A673 (cell line): ENCODE measurements around the gene CDK5RAP1. TPM values are rescaled to one million over a fixed set of nuclear protein-coding genes. Genes with fewer than 3 reads are reported as not detected.
"Not testable (repeated sequence)": the region's sequence is repeated elsewhere in the genome, so short reads cannot be mapped to it uniquely, and the experiment has no call there.

Experiments used
- BruUV-seq: library from RNA; stranded (reverse); fragments of 400-500 nt; replicated peaks from 2 replicates; lab custom pipeline; 2021; lab: Mats Ljungman, UMichigan
- CTCF ChIA-PET: fragments of 300-600 bp; sonication (Branson Sonifier 250); formaldehyde crosslinking; loops from one replicate; lab custom pipeline; 2022; ENCODE audit warnings: antibody characterized with exemption; lab: Charles Lee
- POLR2A ChIA-PET: fragments of 300-600 bp; sonication (Branson Sonifier 250); formaldehyde crosslinking; loops from one replicate; lab custom pipeline; 2022; ENCODE audit warnings: antibody characterized with exemption; ENCODE audit not compliant: low non-redundant PET; lab: Charles Lee
- DNase-seq: peaks from one replicate; pipeline ENCODE4 v3.0.0-alpha.2; 2015; ENCODE audit warnings: low spot score
- H3K27ac ChIP-seq: fragments of 200-600 bp; sonication (generic); 2 replicates; pipeline ENCODE4 v1.5.1; 2016; ENCODE audit warnings: mixed run types, low read depth, mild to moderate bottlenecking, mixed read lengths, antibody characterized with exemption, low read length; ENCODE audit not compliant: poor library complexity, severe bottlenecking
- H3K27me3 ChIP-seq: fragments of 200-600 bp; sonication (generic); replicated peaks from 2 replicates; pipeline ENCODE4 v1.6.1; 2017; ENCODE audit warnings: mixed run types, low read depth, mild to moderate bottlenecking, mixed read lengths, antibody characterized with exemption, low read length; ENCODE audit not compliant: insufficient read depth, poor library complexity
- H3K36me3 ChIP-seq: fragments of 200-600 bp; sonication (generic); 2 replicates; pipeline ENCODE4 v1.6.1; 2016; ENCODE audit warnings: mixed run types, mild to moderate bottlenecking, mixed read lengths, antibody characterized with exemption, low read length; ENCODE audit not compliant: insufficient read depth, poor library complexity, severe bottlenecking
- H3K4me1 ChIP-seq: fragments of 200-600 bp; sonication (generic); 2 replicates; pipeline ENCODE4 v1.6.1; 2017; ENCODE audit warnings: mixed run types, mild to moderate bottlenecking, mixed read lengths, antibody characterized with exemption, low read length; ENCODE audit not compliant: insufficient read depth, poor library complexity, severe bottlenecking
- H3K4me3 ChIP-seq: fragments of 200-600 bp; sonication (generic); 2 replicates; pipeline ENCODE4 v1.5.1; 2016; ENCODE audit warnings: low read depth, mixed run types, mild to moderate bottlenecking, mixed read lengths, low read length; ENCODE audit not compliant: poor library complexity, severe bottlenecking
- H3K9me3 ChIP-seq: fragments of 200-600 bp; sonication (generic); 2 replicates; pipeline ENCODE4 v1.6.1; 2016; ENCODE audit warnings: mixed run types, low read depth, mild to moderate bottlenecking, mixed read lengths, antibody characterized with exemption, low read length; ENCODE audit not compliant: poor library complexity, severe bottlenecking
- EZH2 ChIP-seq: fragments of 200-600 bp; sonication (generic); IDR thresholded peaks from 2 replicates; pipeline ENCODE4 v1.6.1; 2017; ENCODE audit warnings: borderline replicate concordance, low read depth, mild to moderate bottlenecking, mixed read lengths, antibody characterized with exemption, low read length; ENCODE audit not compliant: poor library complexity, severe bottlenecking
- intact Hi-C: fragments of 100-400 bp; cut with micrococcal nuclease; formaldehyde crosslinking; loops from one replicate; pipeline ENCODE4 v1.10.0; 2022; ENCODE audit not compliant: unreplicated experiment
- total RNA-seq: library from RNA; stranded (reverse); gene quantifications from 2 replicates; pipeline ENCODE4 v1.2.3, GENCODE V29; 2021
- TF ChIP-seq, protein P1 (sequence below): fragments of 300-800, 200-600 bp; sonication (generic); conservative IDR thresholded peaks from 2 replicates; pipeline ENCODE4 v1.5.1; 2017; ENCODE audit warnings: low read depth, mild to moderate bottlenecking, antibody characterized with exemption, low read length, moderate library complexity, mixed read lengths

CDK5RAP1 gene
- total RNA-seq, 1 experiment from 2014 or later, result 52.7 TPM

- no peaks in the 10 kb centered on the region for H3K27me3 ChIP-seq
- H3K4me1 ChIP-seq, result peaks cover 6% of the 10 kb centered on the region
- DNase-seq, result no peak
- TF ChIP-seq, protein P1, sequence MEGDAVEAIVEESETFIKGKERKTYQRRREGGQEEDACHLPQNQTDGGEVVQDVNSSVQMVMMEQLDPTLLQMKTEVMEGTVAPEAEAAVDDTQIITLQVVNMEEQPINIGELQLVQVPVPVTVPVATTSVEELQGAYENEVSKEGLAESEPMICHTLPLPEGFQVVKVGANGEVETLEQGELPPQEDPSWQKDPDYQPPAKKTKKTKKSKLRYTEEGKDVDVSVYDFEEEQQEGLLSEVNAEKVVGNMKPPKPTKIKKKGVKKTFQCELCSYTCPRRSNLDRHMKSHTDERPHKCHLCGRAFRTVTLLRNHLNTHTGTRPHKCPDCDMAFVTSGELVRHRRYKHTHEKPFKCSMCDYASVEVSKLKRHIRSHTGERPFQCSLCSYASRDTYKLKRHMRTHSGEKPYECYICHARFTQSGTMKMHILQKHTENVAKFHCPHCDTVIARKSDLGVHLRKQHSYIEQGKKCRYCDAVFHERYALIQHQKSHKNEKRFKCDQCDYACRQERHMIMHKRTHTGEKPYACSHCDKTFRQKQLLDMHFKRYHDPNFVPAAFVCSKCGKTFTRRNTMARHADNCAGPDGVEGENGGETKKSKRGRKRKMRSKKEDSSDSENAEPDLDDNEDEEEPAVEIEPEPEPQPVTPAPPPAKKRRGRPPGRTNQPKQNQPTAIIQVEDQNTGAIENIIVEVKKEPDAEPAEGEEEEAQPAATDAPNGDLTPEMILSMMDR, result no peak
- no peak for TF ChIP-seq EZH2
- no TSS peak for BruUV-seq
- no peak overlapping the region for H3K4me3 ChIP-seq
- H3K27ac ChIP-seq, result no peak overlapping the region
- H3K36me3 ChIP-seq, result no peaks in the 10 kb centered on the region
- intact Hi-C loops, result no loop called here
- no peaks in the 10 kb centered on the region for H3K9me3 ChIP-seq
- ChIA-PET CTCF (no interaction called here), POLR2A (no interaction called here)
These were observed 32.3 kb upstream of the CDK5RAP1 start for GRCh38 chr20:33433465-33434234.

- BruUV-seq, result no TSS peak
- CTCF ChIA-PET, result no interaction called here
- POLR2A ChIA-PET, result no interaction called here
These were observed 30.6 kb upstream of the CDK5RAP1 start for GRCh38 chr20:33431797-33432381.

DNA sequence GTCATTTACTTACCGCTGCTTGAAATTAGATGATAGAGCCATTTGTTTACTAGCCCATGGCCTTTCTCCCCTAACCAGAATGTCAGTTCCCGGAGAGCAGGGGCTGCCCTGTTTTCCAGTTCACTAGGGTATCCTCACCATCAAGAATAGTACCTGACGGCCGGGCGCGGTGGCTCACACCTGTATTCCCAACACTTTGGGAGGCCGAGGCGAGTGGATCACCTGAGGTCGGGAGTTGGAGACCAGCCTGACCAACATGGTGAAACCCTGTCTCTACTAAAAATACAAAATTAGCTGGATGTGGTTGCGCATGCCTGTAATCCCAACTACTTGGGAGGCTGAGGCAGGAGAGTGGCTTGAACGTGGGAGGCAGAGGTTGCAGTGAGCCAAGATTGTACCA, 22.6 kb upstream of the CDK5RAP1 start:
- H3K27me3 ChIP-seq, H3K27ac ChIP-seq, H3K4me1 ChIP-seq, H3K4me3 ChIP-seq, H3K9me3 ChIP-seq, BruUV-seq, H3K36me3 ChIP-seq, CTCF ChIA-PET, DNase-seq, intact Hi-C loops, POLR2A ChIA-PET: not testable (repeated sequence)

More at GRCh38 chr20:33431797-33432381, 30.6 kb upstream of the CDK5RAP1 start:
- TF ChIP-seq EZH2, result no peak
- TF ChIP-seq, protein P1, result no peak
- Histone ChIP-seq H3K27me3 (no peaks in the 10 kb centered on the region), H3K27ac (no peak overlapping the region), H3K9me3 (no peaks in the 10 kb centered on the region), H3K4me1 (no peaks in the 10 kb centered on the region), H3K4me3 (no peak overlapping the region), H3K36me3 (no peaks in the 10 kb centered on the region)
- no peak for DNase-seq
- intact Hi-C loops, result no loop called here
